HG02798 (cell line): Measurements from ENCODE around the gene FIBP.

Experiments
- ATAC-seq: cut with Tn5 transposase; IDR thresholded peaks from one replicate; pipeline ENCODE4 v1.9.1; 2021; ENCODE audit warnings: mild to moderate bottlenecking; ENCODE audit not compliant: unreplicated experiment, poor library complexity

The FIBP gene

GRCh38 chr11:65860278-65861164, 27.8 kb downstream of the FIBP start, which contains the start of gene MUS81:
Gene MUS81 (plus strand): TSS chr11:65860433. CDS start chr11:65860754, 321 bp downstream.
- peak; percentile 29 for ATAC-seq

DNA sequence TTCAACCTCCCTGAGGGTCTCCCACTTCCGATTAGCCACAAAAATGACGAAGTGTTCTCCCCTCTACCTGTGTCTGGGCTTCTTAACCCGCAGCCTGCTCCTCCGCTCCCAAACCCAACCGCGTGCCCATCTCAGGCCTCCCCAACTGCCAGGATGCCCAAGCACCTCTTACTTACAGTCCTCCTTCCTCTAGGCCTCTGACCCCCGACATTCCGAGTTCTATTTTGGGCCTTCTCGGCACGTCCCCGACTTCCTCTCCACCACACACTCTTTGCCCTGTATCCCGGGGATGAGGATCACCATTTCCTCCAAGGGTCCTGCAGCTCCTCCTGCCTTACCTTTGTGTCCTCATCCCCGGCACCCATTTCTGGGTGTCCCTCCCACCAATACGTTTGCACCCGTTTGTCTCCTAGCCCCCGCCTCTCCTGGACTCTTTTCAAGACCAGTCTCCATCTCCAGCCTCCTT, 28.4 kb downstream of the FIBP start:
- no peak for ATAC-seq

DNA sequence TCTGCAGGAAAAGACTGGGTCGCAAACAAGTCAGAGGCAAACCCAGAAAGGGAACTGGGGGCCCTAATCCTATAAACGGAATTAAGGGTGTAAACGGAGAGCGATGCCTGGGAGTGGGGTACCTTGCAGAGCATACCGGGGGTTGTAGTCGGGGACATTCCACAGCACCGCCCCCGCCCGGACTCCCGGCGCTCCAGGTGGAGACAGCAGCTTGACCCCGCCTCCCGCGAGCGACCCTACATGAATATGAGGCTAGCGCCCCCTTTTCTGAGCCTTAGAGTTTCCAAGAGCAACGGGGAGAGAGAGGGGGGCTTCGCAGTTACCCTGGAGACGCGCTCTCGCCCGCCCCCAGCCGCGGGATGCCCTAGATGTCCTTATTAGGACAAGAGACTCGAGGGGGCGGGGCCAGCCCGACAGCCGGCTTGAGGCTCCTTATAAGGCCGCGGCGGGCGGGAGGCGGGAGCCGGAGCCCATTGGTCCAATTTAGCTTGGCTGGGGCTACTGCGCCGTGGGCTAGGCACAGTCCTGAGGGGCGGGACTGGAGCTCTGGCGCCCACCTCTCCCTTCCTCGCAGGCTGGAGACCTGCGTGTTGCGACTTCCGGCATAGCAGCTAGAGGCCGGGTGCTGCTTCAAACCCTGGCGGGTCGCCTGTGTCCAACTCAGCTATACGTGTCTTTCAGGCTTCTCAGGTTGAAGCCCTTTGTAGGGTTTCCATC, 29.0 kb downstream of the FIBP start:
- ATAC-seq: peak; percentile 59

DNA sequence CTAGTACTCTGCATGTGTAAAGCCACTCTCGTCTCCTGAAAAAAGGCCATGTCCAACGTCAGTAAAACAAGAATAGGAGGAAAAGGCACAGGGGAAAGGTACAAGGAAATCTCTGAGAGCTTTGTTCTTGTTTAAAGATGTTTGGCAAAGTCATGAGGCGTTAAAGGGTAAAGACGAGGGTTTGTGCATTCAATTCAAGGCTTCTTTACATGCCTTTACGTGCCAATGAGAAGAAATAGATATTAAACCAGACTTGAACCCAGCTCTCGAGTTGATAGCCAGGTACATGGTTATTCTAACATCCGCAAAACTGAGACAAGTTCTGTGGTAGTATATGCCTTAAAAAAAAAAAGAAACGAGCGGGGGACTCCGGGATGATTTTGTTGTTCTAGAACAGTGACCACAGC, 29.6 kb downstream of the FIBP start:
- no peak for ATAC-seq

- peak; percentile 57 for ATAC-seq
Measured at GRCh38 chr11:65857853-65858680, 30.2 kb downstream of the FIBP start, which contains the start of gene CFL1. Gene CFL1 (minus strand): TSS chr11:65858180. CDS start chr11:65858099, 81 bp downstream.

DNA sequence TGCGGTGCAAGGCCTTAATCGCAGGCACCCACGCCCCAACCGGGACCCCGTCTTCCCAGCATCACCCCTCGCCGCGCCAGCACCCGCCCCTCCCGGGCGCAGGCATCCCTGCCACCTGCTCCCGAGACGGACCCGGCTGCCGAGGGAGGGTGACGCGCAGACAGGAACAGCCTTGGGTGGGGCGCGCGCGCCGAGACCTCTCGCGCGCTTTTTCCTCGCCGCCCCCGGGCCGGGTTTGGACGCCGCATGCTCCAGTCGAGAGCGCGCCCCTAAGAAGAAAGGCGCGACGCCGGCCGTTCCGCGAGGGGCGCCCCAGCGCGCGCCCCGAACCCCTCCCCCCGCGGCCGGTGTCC, 30.8 kb downstream of the FIBP start:
- ATAC-seq: peak; percentile 2

DNA sequence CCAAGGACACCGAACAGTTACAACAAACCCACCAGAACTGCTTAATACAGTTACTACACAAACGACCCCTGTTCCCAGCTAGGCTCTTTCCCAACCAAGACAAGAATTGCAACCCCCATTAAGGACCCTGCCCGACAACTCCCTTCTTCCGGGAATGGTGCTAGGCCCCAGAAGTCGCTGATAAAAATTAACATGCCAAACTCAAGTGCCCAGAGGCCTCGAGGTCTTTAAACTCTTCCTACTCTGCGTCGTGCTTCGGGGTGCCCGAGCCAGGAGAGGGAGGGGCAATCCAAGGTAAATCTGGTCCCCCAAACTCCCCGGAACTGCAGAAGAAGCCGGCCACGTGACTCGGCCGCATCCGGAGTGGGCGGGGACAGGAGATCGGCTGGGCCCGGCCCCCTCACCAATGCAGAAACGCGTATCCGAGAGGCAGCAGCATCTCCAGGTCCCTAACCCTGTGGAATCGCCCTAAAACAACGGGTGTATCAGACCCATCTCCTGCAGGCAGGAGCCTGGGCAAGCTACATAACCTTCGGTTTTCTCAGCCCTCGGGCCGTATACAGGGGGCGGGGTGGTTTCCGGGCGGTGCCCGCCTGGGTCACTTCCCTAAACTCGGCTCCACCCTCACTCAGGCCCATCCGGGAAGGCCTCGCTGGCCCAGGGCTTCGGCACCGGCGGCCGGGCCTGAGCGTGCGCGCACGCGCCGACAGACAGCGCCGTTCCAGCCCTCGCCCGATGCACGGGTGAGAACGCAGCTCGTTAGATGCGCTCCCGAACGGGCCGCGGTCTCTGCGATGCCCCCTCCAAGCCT, 31.4 kb downstream of the FIBP start:
- ATAC-seq: peak; percentile 25

- no peak for ATAC-seq
Measured at GRCh38 chr11:65855927-65856363, 32.3 kb downstream of the FIBP start.

DNA sequence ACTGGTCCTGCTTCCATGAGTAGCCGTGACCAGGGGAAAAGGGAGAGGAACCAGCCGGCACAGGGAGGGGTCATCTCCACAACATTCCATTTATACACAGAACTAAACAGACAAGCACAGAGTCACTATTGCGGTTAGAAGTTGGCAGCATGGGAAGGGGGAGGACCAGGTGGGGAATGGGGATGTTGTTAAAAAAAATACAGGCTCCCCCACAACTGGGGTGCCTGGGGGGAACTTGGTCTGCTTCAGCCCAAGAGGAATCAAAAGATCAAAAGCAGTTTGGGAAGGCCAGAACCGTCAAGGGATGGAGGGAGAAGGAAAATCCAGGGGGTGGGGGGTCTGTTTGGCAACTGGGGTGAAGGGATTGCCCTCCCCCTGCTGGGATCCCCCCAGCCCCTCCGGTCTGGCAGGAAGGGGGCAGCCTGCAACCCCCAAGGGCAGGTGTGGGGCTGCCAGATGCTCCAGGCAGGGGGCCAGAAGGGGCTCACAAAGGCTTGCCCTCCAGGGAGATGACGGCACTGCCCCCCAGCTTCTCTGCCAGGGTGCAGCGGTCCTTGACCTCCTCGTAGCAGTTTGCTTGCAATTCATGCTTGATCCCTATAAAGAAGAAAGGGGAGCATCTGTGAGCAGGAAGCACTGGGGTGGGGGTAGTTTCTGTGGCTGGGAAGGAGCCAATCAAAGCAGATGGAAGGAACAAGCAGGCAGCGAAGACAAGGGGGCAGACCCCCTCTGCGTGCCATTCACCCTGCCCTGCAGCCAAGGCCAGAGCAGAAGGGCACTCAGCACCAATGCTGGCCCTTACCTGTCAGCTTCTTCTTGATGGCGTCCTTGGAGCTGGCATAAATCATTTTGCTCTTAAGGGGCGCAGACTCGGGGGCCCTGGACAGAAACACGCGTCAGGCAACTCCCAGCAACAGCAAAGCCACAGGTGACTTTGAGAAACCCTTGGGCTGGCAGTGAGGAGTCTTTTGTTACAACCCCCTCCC, 33.1 kb downstream of the FIBP start:
- ATAC-seq: no peak

DNA sequence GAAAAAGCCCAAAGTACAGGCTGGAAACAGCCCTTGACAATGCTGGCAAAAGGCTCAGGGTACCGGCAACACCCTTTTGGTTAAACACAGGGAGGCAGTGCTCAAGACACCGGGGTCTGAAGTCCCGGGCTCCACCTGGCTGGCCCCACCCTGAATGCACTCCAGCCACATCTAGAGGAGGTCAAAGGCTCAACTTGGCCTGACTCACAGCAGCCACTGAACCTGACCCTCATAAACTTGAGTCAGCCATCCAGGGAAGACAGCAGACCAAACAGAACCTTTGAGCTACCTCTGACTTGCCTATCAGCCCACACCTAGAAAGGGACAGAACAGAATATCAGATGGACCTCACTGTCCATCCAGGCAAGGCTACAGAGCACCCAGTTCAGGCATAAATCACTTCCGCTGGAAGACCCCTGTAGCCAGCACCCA, 34.1 kb downstream of the FIBP start:
- no peak for ATAC-seq

DNA sequence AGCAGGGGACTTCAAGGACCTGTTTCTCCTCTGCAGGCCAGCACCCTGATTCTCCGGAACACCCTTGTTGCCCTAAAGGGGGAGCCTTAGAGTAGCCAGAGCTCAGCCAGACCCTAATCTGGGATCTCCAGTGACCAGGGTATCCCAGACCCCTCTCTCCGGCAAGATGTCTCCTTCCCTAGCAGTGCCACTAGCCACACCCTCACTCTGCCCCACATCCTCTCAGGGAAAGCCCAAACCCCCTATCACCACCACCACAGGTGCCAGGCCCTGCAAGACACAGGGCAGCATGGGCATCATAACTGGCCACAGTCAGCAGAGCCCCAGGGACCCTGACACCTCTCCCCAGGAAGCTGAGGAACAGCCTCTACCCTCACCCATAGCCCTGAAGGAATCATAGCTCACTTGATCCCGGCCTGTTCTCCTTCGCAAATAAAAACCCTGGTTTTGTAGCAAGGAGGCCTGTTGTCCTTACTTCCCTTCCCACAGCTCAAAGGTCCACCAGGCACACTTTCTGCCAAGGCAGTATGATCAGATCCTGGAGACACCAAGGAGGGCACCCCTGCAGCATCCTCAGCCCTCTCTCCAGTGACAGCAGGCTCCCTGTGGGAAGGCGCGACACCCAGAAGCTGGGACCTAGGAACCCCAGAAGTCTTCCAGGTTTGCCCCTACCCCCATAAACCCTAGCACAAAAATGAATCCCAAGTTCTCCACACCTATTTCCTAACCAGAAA, 34.9 kb downstream of the FIBP start:
- ATAC-seq: no peak

DNA sequence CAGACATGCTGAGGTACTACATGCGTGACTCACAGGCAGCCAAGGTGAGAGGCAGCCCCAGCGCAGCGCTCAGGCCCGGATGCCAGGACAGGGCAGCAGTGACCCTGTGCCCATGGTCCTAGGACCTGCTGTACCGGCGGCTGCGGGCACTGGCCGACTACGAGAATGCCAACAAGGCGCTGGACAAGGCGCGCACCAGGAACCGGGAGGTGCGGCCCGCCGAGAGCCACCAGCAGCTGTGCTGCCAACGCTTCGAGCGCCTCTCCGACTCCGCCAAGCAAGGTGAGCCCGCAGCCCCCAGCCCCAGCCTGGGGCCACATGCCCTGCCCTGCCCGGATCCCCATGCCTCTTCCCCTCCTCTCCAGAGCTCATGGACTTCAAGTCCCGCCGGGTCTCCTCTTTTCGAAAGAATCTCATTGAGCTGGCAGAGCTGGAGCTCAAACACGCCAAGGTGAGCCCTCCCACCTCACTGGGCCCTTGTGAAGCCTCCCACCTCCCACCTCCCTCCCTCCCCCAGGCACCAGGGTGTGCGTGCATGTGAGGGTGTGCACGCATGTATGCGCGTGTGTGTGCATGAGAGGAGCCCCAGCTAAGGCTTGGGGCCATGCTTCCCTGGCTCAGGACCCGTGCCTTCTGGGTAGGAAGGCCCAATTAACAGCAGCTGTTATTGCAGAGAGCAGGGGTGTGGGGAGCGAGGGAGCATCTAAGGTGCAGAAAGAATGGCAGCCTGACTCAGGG, 35.6 kb downstream of the FIBP start:
- ATAC-seq: no peak

DNA sequence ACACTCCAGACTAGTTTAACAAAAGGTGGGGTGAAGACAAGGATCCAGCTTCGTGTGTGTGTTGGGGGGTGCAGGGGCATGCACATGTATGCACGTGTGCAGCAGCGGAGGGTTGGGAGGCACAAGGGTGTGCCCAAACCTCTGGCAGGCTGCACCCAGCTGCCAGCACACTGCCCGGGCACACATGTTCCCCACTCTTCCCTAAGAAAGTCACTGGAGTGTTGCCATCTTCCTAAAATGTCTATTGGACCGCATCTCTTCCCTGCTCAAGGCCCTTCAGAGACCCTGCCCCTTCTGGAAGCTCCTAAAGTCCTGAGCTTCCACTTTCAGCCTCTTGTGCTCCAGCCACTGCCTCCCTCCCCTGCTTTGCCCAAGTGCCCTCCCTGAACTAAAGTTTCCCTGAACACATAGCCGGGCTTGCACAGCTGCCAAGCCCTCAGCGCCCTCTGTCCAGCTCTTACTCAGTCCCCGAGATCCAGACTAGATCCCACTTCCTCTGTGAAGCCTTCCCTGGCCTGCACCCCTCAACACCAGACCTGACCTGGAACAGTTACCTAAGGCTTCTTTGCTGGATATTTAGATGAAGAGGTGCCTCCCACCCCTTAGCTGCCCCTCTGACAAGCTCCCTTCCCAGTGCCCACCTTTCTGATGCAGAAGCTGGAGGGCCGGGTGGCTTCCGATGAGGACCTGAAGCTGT, 36.3 kb downstream of the FIBP start:
- ATAC-seq: no peak

- ATAC-seq: no peak
Measured at GRCh38 chr11:65851083-65851579, 37.1 kb downstream of the FIBP start.

DNA sequence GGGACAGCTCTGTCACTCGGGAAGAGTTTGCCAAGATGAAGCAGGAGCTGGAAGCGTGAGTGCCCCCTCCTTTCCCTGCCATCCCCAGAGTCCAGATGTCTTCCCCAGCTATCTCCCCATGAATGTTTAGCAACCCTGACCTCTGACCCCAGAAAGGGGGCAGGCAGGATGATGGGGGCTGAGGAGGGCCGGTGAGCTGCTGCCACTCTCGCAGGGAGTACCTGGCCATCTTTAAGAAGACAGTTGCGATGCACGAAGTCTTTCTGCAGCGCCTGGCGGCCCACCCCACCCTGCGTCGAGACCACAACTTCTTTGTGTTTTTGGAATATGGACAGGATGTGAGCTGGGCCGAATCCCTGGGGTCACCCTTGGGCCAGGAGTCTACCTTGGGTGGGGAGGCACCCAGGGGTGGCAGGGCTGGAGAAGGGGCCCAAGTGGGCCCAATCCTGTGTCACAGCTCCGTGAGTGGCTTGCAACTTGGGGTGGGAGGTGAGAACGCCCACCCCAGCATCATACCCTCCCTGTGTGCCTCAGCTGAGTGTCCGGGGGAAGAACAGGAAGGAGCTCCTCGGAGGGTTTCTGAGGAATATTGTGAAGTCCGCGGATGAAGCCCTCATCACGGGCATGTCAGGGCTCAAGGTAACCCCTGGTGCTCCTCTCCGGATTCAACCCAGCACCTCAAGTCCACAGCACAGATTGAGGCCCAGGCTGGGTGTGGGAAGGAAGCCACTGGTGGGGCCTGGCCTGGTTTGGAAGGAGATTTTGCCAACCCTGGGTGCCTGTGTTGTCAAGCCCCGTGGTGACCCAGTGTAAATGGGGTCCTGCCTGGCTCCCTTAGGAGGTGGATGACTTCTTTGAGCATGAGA, 37.8 kb downstream of the FIBP start:
- no peak for ATAC-seq
